ENCODE data around the gene BACE1-AS. TPM values are rescaled to one million over a fixed set of nuclear protein-coding genes. Genes with fewer than 3 reads are reported as not detected.
"Not testable (repeated sequence)": the region's sequence is repeated elsewhere in the genome, so short reads cannot be mapped to it uniquely, and the experiment has no call there.

The BACE1-AS gene
- total RNA-seq, 1 donor from 2014 or later: 10.3 TPM

GRCh38 chr11:117271208-117271607, 19.9 kb upstream of the BACE1-AS start:
- Mint-ChIP-seq H3K4me3 (no peak overlapping the region), H3K27me3 (ENCODE audit: insufficient read depth, low read depth) (peaks cover 2% of the 10 kb centered on the region), H3K27ac (peak overlapping the region; percentile 7), H3K4me1 (no peaks in the 10 kb centered on the region), H3K36me3 (peaks cover 27% of the 10 kb centered on the region), H3K9me3 (peaks cover 2% of the 10 kb centered on the region)
- peaks cover 3% of the 10 kb centered on the region for H3F3A ChIP-seq (ENCODE audit: low read depth)
- peaks cover 7% of the 10 kb centered on the region for H4K20me1 ChIP-seq (ENCODE audit: low read depth)
- H3K9me3 ChIP-seq (ENCODE audit: low read depth): no peaks in the 10 kb centered on the region
- no peaks in the 10 kb centered on the region for H3K36me3 ChIP-seq
- no peak overlapping the region for H3K27ac ChIP-seq
- H3K4me2 ChIP-seq: no peak overlapping the region
- no peak overlapping the region for H2AFZ ChIP-seq (replicated peaks)
- H3K79me2 ChIP-seq (ENCODE audit: low read depth): no peaks in the 10 kb centered on the region
- TF ChIP-seq EZH2 (IDR thresholded peaks at IDR 0.05) (no peak), CTCF (IDR thresholded peaks at IDR 0.05) (no peak), EZH2phosphoT487 (IDR thresholded peaks at IDR 0.05) (no peak)
- no peaks in the 10 kb centered on the region for H3K4me1 ChIP-seq
- no peaks in the 10 kb centered on the region for H3K27me3 ChIP-seq
- no peak overlapping the region for H3K9ac ChIP-seq
- no peak overlapping the region for H3K4me3 ChIP-seq
- DNase-seq (ENCODE audit: low spot score): no peak

GRCh38 chr11:117272175-117272574, 19.0 kb upstream of the BACE1-AS start:
- not testable (repeated sequence) for H3K27ac ChIP-seq; H3K4me3 ChIP-seq; DNase-seq (ENCODE audit: low spot score); H3F3A ChIP-seq (ENCODE audit: low read depth); H3K4me2 ChIP-seq; H3K4me1 Mint-ChIP-seq; H3K4me3 Mint-ChIP-seq; H3K4me1 ChIP-seq; H3K27me3 ChIP-seq; H3K27ac Mint-ChIP-seq; H2AFZ ChIP-seq (replicated peaks); H3K79me2 ChIP-seq (ENCODE audit: low read depth); H3K27me3 Mint-ChIP-seq (ENCODE audit: insufficient read depth, low read depth); H3K9me3 Mint-ChIP-seq; H4K20me1 ChIP-seq (ENCODE audit: low read depth); H3K9ac ChIP-seq; H3K36me3 ChIP-seq; H3K9me3 ChIP-seq (ENCODE audit: low read depth)
- H3K36me3 Mint-ChIP-seq: peaks cover 24% of the 10 kb centered on the region

GRCh38 chr11:117273550-117274289, 17.4 kb upstream of the BACE1-AS start:
- Histone ChIP-seq H4K20me1 (ENCODE audit: low read depth) (peaks cover 7% of the 10 kb centered on the region), H3K27me3 (no peaks in the 10 kb centered on the region), H3K4me2 (no peak overlapping the region), H3K9ac (no peak overlapping the region), H3K4me3 (no peak overlapping the region), H3K27ac (no peak overlapping the region), H3K9me3 (ENCODE audit: low read depth) (no peaks in the 10 kb centered on the region), H3K4me1 (peaks cover 3% of the 10 kb centered on the region), H3K36me3 (no peaks in the 10 kb centered on the region), H2AFZ (replicated peaks) (no peak overlapping the region), H3K79me2 (ENCODE audit: low read depth) (no peaks in the 10 kb centered on the region), H3F3A (ENCODE audit: low read depth) (peaks cover 3% of the 10 kb centered on the region)
- DNase-seq (ENCODE audit: low spot score): no peak
- H3K36me3 Mint-ChIP-seq: peaks cover 23% of the 10 kb centered on the region
- TF ChIP-seq EZH2phosphoT487 (IDR thresholded peaks at IDR 0.05) (no peak), EZH2 (IDR thresholded peaks at IDR 0.05) (no peak), CTCF (IDR thresholded peaks at IDR 0.05) (no peak)
- peaks cover 2% of the 10 kb centered on the region for H3K9me3 Mint-ChIP-seq
- H3K4me3 Mint-ChIP-seq: no peak overlapping the region
- H3K27ac Mint-ChIP-seq: no peak overlapping the region
- peaks cover 3% of the 10 kb centered on the region for H3K4me1 Mint-ChIP-seq
- H3K27me3 Mint-ChIP-seq (ENCODE audit: insufficient read depth, low read depth): no peaks in the 10 kb centered on the region

GRCh38 chr11:117278347-117278746, 12.8 kb upstream of the BACE1-AS start:
- Histone ChIP-seq H2AFZ (replicated peaks) (no peak overlapping the region), H3K4me2 (no peak overlapping the region)
- no peaks in the 10 kb centered on the region for H3K27me3 Mint-ChIP-seq (ENCODE audit: insufficient read depth, low read depth)

More at GRCh38 chr11:117278347-117278746, 12.8 kb upstream of the BACE1-AS start:
- Histone ChIP-seq H3K9ac (no peak overlapping the region), H3K79me2 (ENCODE audit: low read depth) (no peaks in the 10 kb centered on the region), H3K27me3 (no peaks in the 10 kb centered on the region), H3K27ac (no peak overlapping the region), H3K9me3 (ENCODE audit: low read depth) (no peaks in the 10 kb centered on the region), H4K20me1 (ENCODE audit: low read depth) (no peaks in the 10 kb centered on the region), H3K4me3 (no peak overlapping the region), H3F3A (ENCODE audit: low read depth) (peaks cover 3% of the 10 kb centered on the region), H3K4me1 (peaks cover 3% of the 10 kb centered on the region), H3K36me3 (no peaks in the 10 kb centered on the region)
- DNase-seq (ENCODE audit: low spot score): no peak
- Mint-ChIP-seq H3K4me3 (no peak overlapping the region), H3K4me1 (peaks cover 8% of the 10 kb centered on the region), H3K36me3 (peaks cover 26% of the 10 kb centered on the region), H3K9me3 (no peaks in the 10 kb centered on the region), H3K27ac (peak overlapping the region; percentile 1)
- TF ChIP-seq EZH2phosphoT487 (IDR thresholded peaks at IDR 0.05): no peak
- TF ChIP-seq EZH2 (IDR thresholded peaks at IDR 0.05): no peak
- TF ChIP-seq CTCF (IDR thresholded peaks at IDR 0.05): no peak

Measured in neural progenitor cell (in vitro differentiated cells).